ENCODE measurements around the gene PDPN.

The PDPN gene

DNA sequence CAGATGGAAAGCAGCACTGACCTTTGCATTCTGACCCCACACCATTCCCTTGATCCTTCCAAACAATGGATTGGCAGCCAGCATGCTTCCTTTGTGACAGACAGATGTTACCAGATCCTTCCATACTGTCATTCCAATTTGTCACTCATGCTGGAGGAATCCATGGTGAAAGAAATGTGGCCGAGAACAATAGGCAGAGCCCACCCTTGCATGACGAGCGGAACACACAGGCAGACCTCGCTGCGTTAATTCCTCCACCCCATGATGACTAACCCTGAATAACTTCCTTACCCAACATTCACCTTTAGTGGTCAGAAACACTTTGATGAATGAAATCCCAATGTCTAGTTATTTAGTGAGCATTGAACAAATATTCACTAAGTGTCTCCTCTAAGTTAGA is 45.1 kb downstream of the PDPN start:
- peaks cover 0 to 2% of the 10 kb centered on the region in 2 donors for H3K27me3 ChIP-seq (ENCODE audit: control insufficient read depth in 1 of 2, insufficient read depth in 2 of 2, low read length in 2 of 2)
- H3K27ac ChIP-seq (ENCODE audit: low read length) = no peak overlapping the region
- H3K9me3 ChIP-seq (ENCODE audit: control insufficient read depth in 2 of 2, low read length in 2 of 2) = peaks cover 0 to under 1% of the 10 kb centered on the region in 2 donors
- no peak overlapping the region for H3K4me3 ChIP-seq (ENCODE audit: low read length in 2 of 2)
- H3K36me3 ChIP-seq (ENCODE audit: control insufficient read depth in 2 of 2, insufficient read depth in 2 of 2, low read length in 2 of 2) = no peaks in the 10 kb centered on the region
- no peak overlapping the region for H3K9ac ChIP-seq (ENCODE audit: low read length in 2 of 2)
- H3K4me1 ChIP-seq (ENCODE audit: control insufficient read depth, insufficient read depth, low read length) = no peaks in the 10 kb centered on the region

DNA sequence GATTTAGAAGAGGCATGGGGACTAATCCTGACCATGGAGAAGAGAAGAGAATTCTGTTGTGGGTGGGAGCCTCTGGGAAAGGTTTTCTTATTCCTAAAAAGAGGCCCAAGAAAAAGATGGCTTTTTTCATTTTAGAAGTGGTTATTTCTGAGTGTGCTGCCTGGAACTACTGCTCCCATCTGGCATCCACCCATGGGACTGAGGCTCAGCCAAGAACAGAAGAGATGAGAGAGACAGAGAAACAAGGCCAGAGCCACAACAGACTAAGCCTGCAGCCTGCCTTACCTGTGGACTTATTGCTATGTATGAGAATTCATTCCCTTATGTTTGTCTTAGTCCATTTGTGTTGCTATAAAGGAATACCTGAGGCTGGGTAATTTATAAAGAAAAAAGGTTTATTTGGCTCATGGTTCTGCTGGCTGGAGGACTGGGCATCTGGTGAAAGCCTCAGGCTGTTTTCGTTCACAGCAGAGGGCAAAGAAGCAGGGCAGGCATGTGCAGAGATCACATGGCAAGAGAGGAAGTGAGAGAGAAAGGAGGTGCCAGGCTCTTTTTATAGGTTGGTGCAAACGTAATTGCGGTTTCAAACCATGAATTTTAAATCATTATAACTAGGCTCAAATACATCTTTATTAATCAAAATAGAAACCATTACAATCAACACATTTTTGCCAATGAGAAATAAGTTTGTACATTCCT is 58.8 kb downstream of the PDPN start:
- Histone ChIP-seq H3K27me3 (ENCODE audit: control insufficient read depth in 1 of 2, insufficient read depth in 2 of 2, low read length in 2 of 2) (no peaks in the 10 kb centered on the region), H3K9me3 (ENCODE audit: control insufficient read depth in 2 of 2, low read length in 2 of 2) (peaks cover 6 to 10% of the 10 kb centered on the region in 2 donors), H3K9ac (ENCODE audit: low read length in 2 of 2) (no peak overlapping the region), H3K27ac (ENCODE audit: low read length) (no peak overlapping the region), H3K36me3 (ENCODE audit: control insufficient read depth in 2 of 2, insufficient read depth in 2 of 2, low read length in 2 of 2) (no peaks in the 10 kb centered on the region), H3K4me1 (ENCODE audit: control insufficient read depth, insufficient read depth, low read length) (no peaks in the 10 kb centered on the region), H3K4me3 (ENCODE audit: low read length in 2 of 2) (no peak overlapping the region)

DNA sequence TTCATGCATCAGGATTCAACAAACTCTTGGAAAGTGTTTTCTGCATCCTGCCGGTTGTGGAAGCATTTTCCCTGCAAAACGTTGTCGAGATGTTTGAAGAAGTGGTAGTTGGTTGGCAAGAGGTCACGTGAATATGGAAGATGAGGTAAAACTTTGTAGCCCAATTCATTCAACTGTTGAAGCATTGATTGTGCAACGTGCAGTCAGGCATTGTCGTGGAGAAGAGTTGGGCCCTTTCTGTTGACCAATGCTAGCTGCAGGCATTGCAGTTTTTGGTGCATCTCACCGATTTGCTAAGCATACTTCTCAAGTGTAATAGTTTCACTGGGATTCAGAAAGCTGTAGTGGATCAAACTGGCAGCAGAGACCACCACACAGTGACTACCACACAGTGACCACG is 59.4 kb downstream of the PDPN start:
- Histone ChIP-seq H3K9me3 (ENCODE audit: control insufficient read depth in 2 of 2, low read length in 2 of 2) (peaks cover 6 to 10% of the 10 kb centered on the region in 2 donors), H3K27ac (ENCODE audit: low read length) (no peak overlapping the region), H3K27me3 (ENCODE audit: control insufficient read depth in 1 of 2, insufficient read depth in 2 of 2, low read length in 2 of 2) (no peaks in the 10 kb centered on the region), H3K36me3 (ENCODE audit: control insufficient read depth in 2 of 2, insufficient read depth in 2 of 2, low read length in 2 of 2) (no peaks in the 10 kb centered on the region), H3K4me1 (ENCODE audit: control insufficient read depth, insufficient read depth, low read length) (no peaks in the 10 kb centered on the region), H3K4me3 (ENCODE audit: low read length in 2 of 2) (no peak overlapping the region), H3K9ac (ENCODE audit: low read length in 2 of 2) (no peak overlapping the region)

DNA sequence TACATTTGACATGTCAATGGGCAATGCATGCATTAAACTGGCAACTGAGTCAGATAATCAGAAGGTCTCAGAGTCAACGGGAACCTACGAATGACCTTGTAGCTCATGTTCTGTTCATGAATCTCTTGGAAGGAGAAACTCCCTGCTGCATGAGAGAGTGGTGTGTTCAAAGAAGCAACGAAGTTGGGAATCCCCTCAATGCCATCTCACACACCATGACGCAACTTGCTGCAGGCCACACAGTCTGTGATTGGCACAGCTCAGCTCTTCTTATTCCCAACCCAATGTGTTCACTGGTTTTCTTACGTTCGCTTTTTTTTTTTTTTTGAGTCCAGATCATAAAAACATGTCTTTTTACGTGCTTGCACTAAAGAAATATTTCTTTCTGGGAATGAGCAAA is 62.9 kb downstream of the PDPN start:
- H3K4me3 ChIP-seq (ENCODE audit: low read length in 2 of 2) = no peak overlapping the region
- H3K9ac ChIP-seq (ENCODE audit: low read length in 2 of 2) = no peak overlapping the region
- H3K36me3 ChIP-seq (ENCODE audit: control insufficient read depth in 2 of 2, insufficient read depth in 2 of 2, low read length in 2 of 2) = no peaks in the 10 kb centered on the region
- no peak overlapping the region for H3K27ac ChIP-seq (ENCODE audit: low read length)
- H3K27me3 ChIP-seq (ENCODE audit: control insufficient read depth in 1 of 2, insufficient read depth in 2 of 2, low read length in 2 of 2) = no peaks in the 10 kb centered on the region
- no peaks in the 10 kb centered on the region for H3K4me1 ChIP-seq (ENCODE audit: control insufficient read depth, insufficient read depth, low read length)
- no peaks in the 10 kb centered on the region for H3K9me3 ChIP-seq (ENCODE audit: control insufficient read depth in 2 of 2, low read length in 2 of 2)

DNA sequence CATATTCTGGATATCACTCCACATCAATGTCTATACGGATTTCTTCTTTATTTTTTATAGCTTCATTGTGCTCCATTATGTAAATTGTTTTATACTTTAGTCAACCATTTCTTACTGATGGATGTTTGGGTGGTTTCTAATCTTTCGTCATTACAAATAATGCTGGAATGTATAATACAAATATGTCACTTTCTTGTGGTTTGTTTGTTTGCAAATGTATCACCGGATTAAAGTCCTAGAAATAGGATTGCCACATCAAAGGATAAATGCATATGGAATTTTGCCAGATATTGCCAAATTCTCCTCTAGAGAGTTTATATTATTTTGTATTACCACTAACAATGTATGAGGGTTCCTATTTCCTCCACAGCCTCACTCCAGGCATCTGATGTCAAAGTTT is 67.6 kb downstream of the PDPN start:
- Histone ChIP-seq H3K27me3 (ENCODE audit: control insufficient read depth in 1 of 2, insufficient read depth in 2 of 2, low read length in 2 of 2) (no peaks in the 10 kb centered on the region), H3K4me1 (ENCODE audit: control insufficient read depth, insufficient read depth, low read length) (no peaks in the 10 kb centered on the region), H3K4me3 (ENCODE audit: low read length in 2 of 2) (no peak overlapping the region), H3K36me3 (ENCODE audit: control insufficient read depth in 2 of 2, insufficient read depth in 2 of 2, low read length in 2 of 2) (no peaks in the 10 kb centered on the region), H3K27ac (ENCODE audit: low read length) (no peak overlapping the region), H3K9ac (ENCODE audit: low read length in 2 of 2) (no peak overlapping the region), H3K9me3 (ENCODE audit: control insufficient read depth in 2 of 2, low read length in 2 of 2) (no peaks in the 10 kb centered on the region)

DNA sequence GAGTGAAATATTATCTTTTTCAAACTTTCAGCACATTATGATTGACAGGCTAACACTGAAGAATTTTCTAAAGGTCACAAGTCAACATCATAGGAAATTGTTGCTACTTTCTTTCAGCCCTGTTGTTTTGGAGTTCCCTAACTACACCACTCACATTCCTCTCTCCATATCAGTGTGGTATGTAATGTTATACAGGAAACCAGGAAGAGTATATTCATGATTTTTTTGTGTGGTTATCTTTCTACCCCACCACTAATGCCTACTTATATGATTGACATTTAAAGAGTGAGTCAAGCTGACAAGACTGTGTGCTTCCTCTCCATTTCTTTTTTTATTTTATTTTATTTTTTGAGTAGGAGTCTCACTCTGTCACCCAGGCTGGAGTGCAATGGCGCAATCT is 68.6 kb downstream of the PDPN start:
- H3K4me1 ChIP-seq (ENCODE audit: control insufficient read depth, insufficient read depth, low read length) = no peaks in the 10 kb centered on the region
- H3K36me3 ChIP-seq (ENCODE audit: control insufficient read depth in 2 of 2, insufficient read depth in 2 of 2, low read length in 2 of 2) = no peaks in the 10 kb centered on the region
- H3K27ac ChIP-seq (ENCODE audit: low read length) = no peak overlapping the region
- no peaks in the 10 kb centered on the region for H3K9me3 ChIP-seq (ENCODE audit: control insufficient read depth in 2 of 2, low read length in 2 of 2)
- H3K9ac ChIP-seq (ENCODE audit: low read length in 2 of 2) = no peak overlapping the region
- no peak overlapping the region for H3K4me3 ChIP-seq (ENCODE audit: low read length in 2 of 2)
- H3K27me3 ChIP-seq (ENCODE audit: control insufficient read depth in 1 of 2, insufficient read depth in 2 of 2, low read length in 2 of 2) = no peaks in the 10 kb centered on the region

DNA sequence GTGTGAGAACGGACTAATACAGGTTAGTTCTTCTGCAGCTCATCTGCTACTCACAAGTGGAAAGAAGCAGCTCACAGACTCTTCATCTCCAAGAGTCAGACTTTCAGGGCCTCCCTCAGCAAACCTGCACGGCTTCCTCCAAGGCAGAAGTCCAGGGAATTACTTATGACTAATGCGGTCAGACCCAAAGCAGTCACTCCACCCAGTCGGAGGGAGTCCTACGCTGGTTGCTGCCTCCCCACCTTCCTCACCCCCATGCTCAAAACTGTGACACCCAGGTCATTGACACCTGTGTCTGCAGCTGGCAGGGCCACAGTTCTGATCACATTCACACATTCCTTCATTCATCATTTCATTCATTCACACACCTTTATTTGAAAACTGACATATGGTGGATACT is 77.9 kb downstream of the PDPN start:
- H3K9me3 ChIP-seq (ENCODE audit: control insufficient read depth in 2 of 2, low read length in 2 of 2) = no peaks in the 10 kb centered on the region
- no peaks in the 10 kb centered on the region for H3K36me3 ChIP-seq (ENCODE audit: control insufficient read depth in 2 of 2, insufficient read depth in 2 of 2, low read length in 2 of 2)
- peaks cover 0 to 2% of the 10 kb centered on the region in 2 donors for H3K27me3 ChIP-seq (ENCODE audit: control insufficient read depth in 1 of 2, insufficient read depth in 2 of 2, low read length in 2 of 2)
- no peak overlapping the region for H3K9ac ChIP-seq (ENCODE audit: low read length in 2 of 2)
- H3K4me1 ChIP-seq (ENCODE audit: control insufficient read depth, insufficient read depth, low read length) = no peaks in the 10 kb centered on the region
- H3K4me3 ChIP-seq (ENCODE audit: low read length in 2 of 2) = no peak overlapping the region
- H3K27ac ChIP-seq (ENCODE audit: low read length) = no peak overlapping the region

DNA sequence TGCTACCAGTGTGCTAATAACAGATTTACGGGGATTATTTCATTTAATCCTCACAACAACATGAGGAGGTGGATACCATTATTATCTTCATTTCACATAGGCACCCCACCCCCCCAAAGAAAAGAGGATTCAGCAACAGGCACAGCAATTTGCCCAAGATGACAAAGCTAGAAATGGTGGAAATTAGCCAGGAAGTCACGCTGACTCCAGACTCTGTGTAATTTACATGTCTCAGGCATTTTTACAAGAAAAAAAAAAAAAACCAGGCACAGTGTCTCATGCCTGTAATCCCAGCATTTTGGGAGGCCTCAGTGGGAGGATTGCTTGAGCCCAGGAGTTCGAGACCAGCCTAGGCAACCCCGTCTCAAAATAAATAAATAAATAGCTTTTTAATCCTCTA is 78.9 kb downstream of the PDPN start:
- no peak overlapping the region for H3K27ac ChIP-seq (ENCODE audit: low read length)

DNA sequence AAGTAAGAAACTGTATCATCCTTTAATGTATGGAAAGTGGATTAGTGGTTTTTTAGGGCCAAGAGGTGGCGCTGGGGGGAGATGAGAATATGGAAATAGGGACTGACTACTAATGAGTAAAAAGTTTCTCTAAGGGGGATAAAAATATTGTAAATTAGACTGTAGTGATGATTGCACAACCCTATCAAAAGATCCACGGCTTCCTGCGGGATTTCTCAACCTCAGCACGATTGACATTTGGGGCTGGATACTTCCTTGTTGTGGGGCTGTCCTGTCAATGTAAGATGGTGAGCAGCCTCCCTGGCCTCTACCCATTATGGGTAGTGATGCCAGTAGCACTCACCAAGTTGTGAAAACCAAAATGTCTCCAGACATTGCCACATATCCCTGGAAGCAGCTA is 80.3 kb downstream of the PDPN start:
- H3K27ac ChIP-seq (ENCODE audit: low read length) = no peak overlapping the region
- no peak overlapping the region for H3K4me3 ChIP-seq (ENCODE audit: low read length in 2 of 2)

More for the DNA sequence above, 78.9 kb downstream of the PDPN start:
- Histone ChIP-seq H3K36me3 (ENCODE audit: control insufficient read depth in 2 of 2, insufficient read depth in 2 of 2, low read length in 2 of 2) (no peaks in the 10 kb centered on the region), H3K9me3 (ENCODE audit: control insufficient read depth in 2 of 2, low read length in 2 of 2) (no peaks in the 10 kb centered on the region), H3K27me3 (ENCODE audit: control insufficient read depth in 1 of 2, insufficient read depth in 2 of 2, low read length in 2 of 2) (peaks cover 0 to 2% of the 10 kb centered on the region in 2 donors), H3K4me1 (ENCODE audit: control insufficient read depth, insufficient read depth, low read length) (no peaks in the 10 kb centered on the region), H3K9ac (ENCODE audit: low read length in 2 of 2) (no peak overlapping the region), H3K4me3 (ENCODE audit: low read length in 2 of 2) (no peak overlapping the region)

DNA sequence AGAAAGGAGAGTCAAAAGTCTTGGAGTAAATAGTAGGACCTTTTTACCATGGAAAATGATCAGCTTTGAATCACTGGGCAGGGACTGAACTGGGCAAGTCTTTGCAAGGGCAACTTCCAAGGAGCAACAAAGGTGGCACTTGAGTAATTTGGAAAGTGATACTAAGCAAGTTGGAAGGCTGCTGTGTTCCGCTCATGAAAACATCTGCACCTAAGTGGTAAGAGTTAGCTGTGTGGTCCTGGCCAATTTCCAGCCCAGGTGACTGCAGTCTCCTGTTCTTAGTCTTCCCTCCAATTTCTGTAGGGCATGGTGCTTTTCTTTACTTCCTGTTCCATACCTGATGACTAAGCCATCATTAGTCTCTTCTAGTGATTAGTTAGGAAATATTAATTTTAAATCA is 80.8 kb downstream of the PDPN start:
- Histone ChIP-seq H3K4me3 (ENCODE audit: low read length in 2 of 2) (no peak overlapping the region), H3K9me3 (ENCODE audit: control insufficient read depth in 2 of 2, low read length in 2 of 2) (no peaks in the 10 kb centered on the region), H3K9ac (ENCODE audit: low read length in 2 of 2) (no peak overlapping the region), H3K27ac (ENCODE audit: low read length) (no peak overlapping the region), H3K36me3 (ENCODE audit: control insufficient read depth in 2 of 2, insufficient read depth in 2 of 2, low read length in 2 of 2) (no peaks in the 10 kb centered on the region), H3K4me1 (ENCODE audit: control insufficient read depth, insufficient read depth, low read length) (no peaks in the 10 kb centered on the region), H3K27me3 (ENCODE audit: control insufficient read depth in 1 of 2, insufficient read depth in 2 of 2, low read length in 2 of 2) (peaks cover 0 to 2% of the 10 kb centered on the region in 2 donors)

More for the DNA sequence above, 80.3 kb downstream of the PDPN start:
- Histone ChIP-seq H3K4me1 (ENCODE audit: control insufficient read depth, insufficient read depth, low read length) (no peaks in the 10 kb centered on the region), H3K9ac (ENCODE audit: low read length in 2 of 2) (no peak overlapping the region), H3K9me3 (ENCODE audit: control insufficient read depth in 2 of 2, low read length in 2 of 2) (no peaks in the 10 kb centered on the region), H3K36me3 (ENCODE audit: control insufficient read depth in 2 of 2, insufficient read depth in 2 of 2, low read length in 2 of 2) (no peaks in the 10 kb centered on the region), H3K27me3 (ENCODE audit: control insufficient read depth in 1 of 2, insufficient read depth in 2 of 2, low read length in 2 of 2) (peaks cover 0 to 2% of the 10 kb centered on the region in 2 donors)

DNA sequence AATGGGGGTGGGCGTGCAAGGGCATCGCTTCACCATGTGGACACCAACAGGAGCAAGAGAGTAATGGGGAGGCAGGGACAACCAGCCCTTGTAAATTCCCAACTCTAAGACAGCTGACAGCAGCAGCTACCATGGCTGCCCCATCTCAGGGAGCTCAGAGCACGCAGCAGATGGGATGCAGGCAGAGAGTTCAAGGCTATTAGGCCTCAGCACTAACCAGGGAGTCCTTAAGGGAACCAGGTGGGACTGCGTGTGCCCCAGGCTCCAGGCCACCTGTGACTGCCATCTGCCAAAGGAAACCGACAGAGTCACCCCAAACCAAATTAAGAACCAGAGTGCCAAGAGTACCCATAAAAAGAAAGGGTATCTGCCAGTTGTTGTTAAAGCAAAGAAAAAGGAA is 82.7 kb downstream of the PDPN start:
- Histone ChIP-seq H3K27ac (ENCODE audit: low read length) (no peak overlapping the region), H3K4me3 (ENCODE audit: low read length in 2 of 2) (no peak overlapping the region), H3K9me3 (ENCODE audit: control insufficient read depth in 2 of 2, low read length in 2 of 2) (no peaks in the 10 kb centered on the region), H3K36me3 (ENCODE audit: control insufficient read depth in 2 of 2, insufficient read depth in 2 of 2, low read length in 2 of 2) (no peaks in the 10 kb centered on the region), H3K9ac (ENCODE audit: low read length in 2 of 2) (no peak overlapping the region), H3K4me1 (ENCODE audit: control insufficient read depth, insufficient read depth, low read length) (no peaks in the 10 kb centered on the region), H3K27me3 (ENCODE audit: control insufficient read depth in 1 of 2, insufficient read depth in 2 of 2, low read length in 2 of 2) (peaks cover 0 to 2% of the 10 kb centered on the region in 2 donors)

Measured in stomach smooth muscle (tissue), 2 donors.